PC-9 (cell line): ENCODE measurements around the gene TIGD2.

ENCODE experiments used
- CTCF ChIP-seq: fragments of 200-600 bp; sonication (generic); conservative IDR thresholded peaks from 2 replicates; pipeline ENCODE4 v1.6.1; 2017; ENCODE audit warnings: mixed run types, antibody characterized with exemption, mild to moderate bottlenecking, moderate library complexity
- EZH2 ChIP-seq: fragments of 200-600 bp; sonication (generic); IDR thresholded peaks from 2 replicates; pipeline ENCODE4 v1.8.0; 2017; ENCODE audit warnings: antibody characterized with exemption, low read depth

- no peak for TF ChIP-seq EZH2
- TF ChIP-seq CTCF, result no peak
Measured at GRCh38 chr4:89137231-89137630, 25.9 kb downstream of the TIGD2 start.
